Chondrocyte (in vitro differentiated cells): ENCODE results near the gene PNPLA2. TPM values are rescaled to one million over a fixed set of nuclear protein-coding genes. Genes with fewer than 3 reads are reported as not detected.

Source experiments
- DNase-seq: peaks from one replicate; pipeline ENCODE4 v3.0.0; 2021; ENCODE audit warnings: mixed read lengths, low spot score
- H3K27ac Mint-ChIP-seq: one replicate; pipeline ENCODE4 v1.8.0; 2021; ENCODE audit warnings: mild to moderate bottlenecking, moderate library complexity, mixed read lengths; ENCODE audit not compliant: unreplicated experiment
- H3K27me3 Mint-ChIP-seq: 2 replicates; pipeline ENCODE4 v1.8.0; 2021; ENCODE audit warnings: low read depth, mixed read lengths
- H3K36me3 Mint-ChIP-seq: 2 replicates; pipeline ENCODE4 v1.8.0; 2021; ENCODE audit warnings: low read depth, mixed read lengths
- H3K4me1 Mint-ChIP-seq: 2 replicates; pipeline ENCODE4 v1.8.0; 2021; ENCODE audit warnings: low read depth, mild to moderate bottlenecking, mixed read lengths
- H3K4me3 Mint-ChIP-seq: one replicate; pipeline ENCODE4 v1.8.0; 2021; ENCODE audit warnings: mild to moderate bottlenecking, moderate library complexity, mixed read lengths; ENCODE audit not compliant: unreplicated experiment
- H3K9me3 Mint-ChIP-seq: 2 replicates; pipeline ENCODE4 v1.8.0; 2021; ENCODE audit warnings: low read depth, mixed read lengths
- total RNA-seq: library from RNA; stranded (reverse); gene quantifications from 3 replicates; pipeline ENCODE4 v1.2.1, GENCODE V29; 2021
- TF ChIP-seq, protein P1 (sequence below): fragments of 200-600 bp; sonication (generic); IDR thresholded peaks from 2 replicates; pipeline ENCODE4 v1.5.0; 2021; ENCODE audit warnings: antibody characterized with exemption, mild to moderate bottlenecking, moderate library complexity

The PNPLA2 gene
- total RNA-seq, 1 donor from 2014 or later = 56.0 TPM

DNA sequence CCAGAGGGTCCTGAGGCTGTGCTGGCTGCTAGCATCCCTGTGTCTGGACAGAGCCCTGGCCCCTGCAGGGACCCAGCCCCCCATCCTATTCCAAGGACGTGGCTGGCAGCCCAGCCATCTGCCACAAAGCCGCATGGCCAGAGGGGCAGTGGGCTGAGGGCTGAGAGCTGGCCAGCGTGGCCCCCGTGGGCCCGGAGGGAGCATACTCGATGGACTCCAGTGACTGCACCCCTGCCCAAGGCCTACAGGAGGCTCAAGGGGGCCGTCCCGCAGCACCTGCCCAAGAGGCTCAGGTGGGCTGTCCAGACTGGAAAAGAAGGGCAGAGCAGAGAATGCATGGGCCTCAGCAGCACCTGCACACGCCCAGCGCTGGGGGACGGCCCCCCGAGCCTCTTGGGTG lies 37.1 kb downstream of the PNPLA2 start:
- DNase-seq = no peak
- Mint-ChIP-seq H3K9me3 (no peaks in the 10 kb centered on the region), H3K4me3 (no peak overlapping the region), H3K36me3 (no peaks in the 10 kb centered on the region), H3K4me1 (peaks cover 5% of the 10 kb centered on the region), H3K27ac (no peak overlapping the region), H3K27me3 (no peaks in the 10 kb centered on the region)
- TF ChIP-seq, protein P1, sequence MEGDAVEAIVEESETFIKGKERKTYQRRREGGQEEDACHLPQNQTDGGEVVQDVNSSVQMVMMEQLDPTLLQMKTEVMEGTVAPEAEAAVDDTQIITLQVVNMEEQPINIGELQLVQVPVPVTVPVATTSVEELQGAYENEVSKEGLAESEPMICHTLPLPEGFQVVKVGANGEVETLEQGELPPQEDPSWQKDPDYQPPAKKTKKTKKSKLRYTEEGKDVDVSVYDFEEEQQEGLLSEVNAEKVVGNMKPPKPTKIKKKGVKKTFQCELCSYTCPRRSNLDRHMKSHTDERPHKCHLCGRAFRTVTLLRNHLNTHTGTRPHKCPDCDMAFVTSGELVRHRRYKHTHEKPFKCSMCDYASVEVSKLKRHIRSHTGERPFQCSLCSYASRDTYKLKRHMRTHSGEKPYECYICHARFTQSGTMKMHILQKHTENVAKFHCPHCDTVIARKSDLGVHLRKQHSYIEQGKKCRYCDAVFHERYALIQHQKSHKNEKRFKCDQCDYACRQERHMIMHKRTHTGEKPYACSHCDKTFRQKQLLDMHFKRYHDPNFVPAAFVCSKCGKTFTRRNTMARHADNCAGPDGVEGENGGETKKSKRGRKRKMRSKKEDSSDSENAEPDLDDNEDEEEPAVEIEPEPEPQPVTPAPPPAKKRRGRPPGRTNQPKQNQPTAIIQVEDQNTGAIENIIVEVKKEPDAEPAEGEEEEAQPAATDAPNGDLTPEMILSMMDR = no peak

DNA sequence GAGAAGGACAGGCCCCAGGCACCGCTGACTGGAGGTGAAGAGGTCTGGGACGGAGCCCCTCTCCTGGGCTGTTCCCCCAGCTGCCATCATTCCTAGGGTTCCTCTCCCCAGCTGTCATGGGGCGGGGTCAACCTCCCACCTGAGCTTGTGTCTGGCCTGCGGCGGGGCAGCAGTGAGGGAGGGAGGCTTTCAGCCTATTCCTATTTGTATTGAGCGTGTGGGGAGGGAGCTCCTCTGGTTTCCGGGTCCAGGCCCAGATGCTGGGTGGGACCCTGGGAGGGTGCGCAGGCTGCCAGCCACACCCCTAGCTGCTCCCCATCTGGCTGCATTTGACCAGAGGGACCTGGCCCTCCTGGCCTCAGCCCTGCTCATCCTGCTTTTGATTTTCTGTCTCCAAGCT lies 37.7 kb downstream of the PNPLA2 start:
- Mint-ChIP-seq H3K4me1 (peaks cover 5% of the 10 kb centered on the region), H3K27me3 (no peaks in the 10 kb centered on the region), H3K27ac (no peak overlapping the region), H3K4me3 (no peak overlapping the region), H3K9me3 (no peaks in the 10 kb centered on the region), H3K36me3 (no peaks in the 10 kb centered on the region)
- no peak for DNase-seq
- TF ChIP-seq, protein P1 = no peak

DNA sequence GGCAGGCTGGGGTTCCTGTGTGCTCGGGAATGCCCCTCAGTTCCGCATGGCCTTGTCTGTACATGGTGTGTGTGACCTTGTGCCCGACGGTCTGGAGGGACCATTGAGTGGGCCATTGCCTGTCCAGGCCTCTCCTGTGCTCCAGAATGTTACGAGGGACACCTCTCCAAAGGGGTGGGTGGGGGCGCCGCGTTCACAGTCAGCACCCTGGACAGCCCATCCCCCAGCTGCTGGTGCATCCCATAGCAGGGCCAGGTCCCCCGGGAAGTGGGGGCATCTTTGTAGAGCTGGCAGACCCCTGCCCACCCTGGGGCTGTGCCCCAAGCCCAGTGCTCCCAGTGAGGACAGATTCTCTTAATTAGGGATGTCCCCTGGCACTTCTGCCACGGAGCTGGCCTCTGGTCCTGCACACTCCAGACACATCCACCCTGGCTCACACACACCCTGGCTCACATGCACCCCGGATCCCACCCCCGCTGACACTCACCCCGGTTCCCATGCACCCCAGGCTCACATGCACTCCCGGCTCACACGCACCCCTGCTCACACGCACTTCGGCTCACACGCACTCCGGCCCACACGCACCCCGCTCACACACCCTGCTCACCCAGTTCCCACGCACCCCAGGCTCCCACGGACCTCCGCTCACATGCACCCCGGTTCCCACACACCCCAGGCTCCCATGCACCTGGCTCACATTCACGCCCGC lies 39.5 kb downstream of the PNPLA2 start:
- H3K4me1 Mint-ChIP-seq = peaks cover 5% of the 10 kb centered on the region
- H3K36me3 Mint-ChIP-seq = no peaks in the 10 kb centered on the region
- TF ChIP-seq, protein P1 = no peak
- no peak for DNase-seq
- no peaks in the 10 kb centered on the region for H3K27me3 Mint-ChIP-seq
- no peak overlapping the region for H3K4me3 Mint-ChIP-seq
- no peaks in the 10 kb centered on the region for H3K9me3 Mint-ChIP-seq
- H3K27ac Mint-ChIP-seq = no peak overlapping the region

DNA sequence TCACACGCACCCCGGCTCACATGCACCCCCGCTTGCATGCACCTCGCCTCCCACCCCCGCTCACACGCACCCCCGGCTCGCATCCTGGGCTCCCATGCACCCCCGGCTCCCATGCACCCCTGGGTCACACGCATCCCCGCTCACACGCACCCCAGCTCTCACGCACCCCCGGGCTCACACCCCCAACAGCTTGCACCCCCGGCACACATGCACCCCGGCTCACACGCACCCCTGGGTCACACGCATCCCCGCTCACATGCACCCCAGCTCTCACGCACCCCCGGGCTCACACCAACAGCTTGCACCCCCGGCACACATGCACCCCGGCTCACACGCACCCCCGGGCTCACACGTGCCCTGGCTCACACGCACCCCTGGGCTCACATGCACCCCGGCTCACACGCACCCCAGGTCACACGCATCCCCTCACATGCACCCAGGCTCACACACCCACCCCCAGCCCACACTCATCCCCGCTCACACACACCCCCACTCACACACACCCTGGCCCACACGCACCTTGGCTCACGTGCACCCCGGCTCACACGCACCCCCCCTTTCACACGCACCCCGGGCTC lies 40.1 kb downstream of the PNPLA2 start:
- no peaks in the 10 kb centered on the region for H3K36me3 Mint-ChIP-seq

DNA sequence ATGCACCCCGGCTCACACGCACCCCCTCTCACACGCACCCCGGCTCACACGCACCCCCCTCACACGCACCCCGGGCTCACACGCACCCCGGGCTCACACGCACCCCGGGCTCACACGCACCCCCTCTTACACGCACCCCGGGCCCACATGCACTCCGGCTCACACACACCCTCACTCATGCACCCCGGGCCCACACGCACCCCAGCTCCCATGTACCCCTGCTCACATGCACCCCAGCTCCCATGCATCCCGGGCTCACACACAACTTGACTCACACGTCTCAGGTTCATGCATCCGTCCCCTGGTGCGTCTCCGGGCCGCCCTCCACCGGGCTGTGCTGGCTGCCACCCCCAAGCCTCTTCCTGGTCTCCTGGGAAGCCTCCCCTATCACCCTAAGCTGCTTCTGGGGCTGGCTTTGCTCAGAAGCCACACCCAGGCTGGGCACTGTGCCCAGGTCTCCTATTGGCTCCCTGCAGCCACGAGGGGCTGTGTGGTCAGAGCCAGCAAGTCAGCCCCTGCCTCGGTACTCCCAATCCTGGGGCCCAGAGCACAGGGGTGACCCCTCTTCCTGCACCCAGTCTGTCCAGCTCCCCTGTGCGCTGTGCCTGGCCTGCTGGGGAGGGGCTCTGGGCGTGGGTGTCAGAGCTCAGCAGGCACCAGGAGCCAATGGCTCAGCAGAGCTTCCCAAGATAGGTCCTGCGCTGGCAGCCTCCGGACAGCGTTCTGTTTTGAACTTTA lies 40.8 kb downstream of the PNPLA2 start:
- Mint-ChIP-seq H3K9me3 (no peaks in the 10 kb centered on the region), H3K27ac (no peak overlapping the region), H3K4me1 (peaks cover 5% of the 10 kb centered on the region), H3K4me3 (no peak overlapping the region), H3K27me3 (no peaks in the 10 kb centered on the region), H3K36me3 (no peaks in the 10 kb centered on the region)
- TF ChIP-seq, protein P1 = no peak
- no peak for DNase-seq

More for the DNA sequence above, 40.1 kb downstream of the PNPLA2 start:
- TF ChIP-seq, protein P1 = no peak
- Mint-ChIP-seq H3K4me1 (peaks cover 5% of the 10 kb centered on the region), H3K4me3 (no peak overlapping the region), H3K9me3 (no peaks in the 10 kb centered on the region), H3K27ac (no peak overlapping the region), H3K27me3 (no peaks in the 10 kb centered on the region)
- DNase-seq = no peak
